ENCODE data around the gene COG5.

DNA sequence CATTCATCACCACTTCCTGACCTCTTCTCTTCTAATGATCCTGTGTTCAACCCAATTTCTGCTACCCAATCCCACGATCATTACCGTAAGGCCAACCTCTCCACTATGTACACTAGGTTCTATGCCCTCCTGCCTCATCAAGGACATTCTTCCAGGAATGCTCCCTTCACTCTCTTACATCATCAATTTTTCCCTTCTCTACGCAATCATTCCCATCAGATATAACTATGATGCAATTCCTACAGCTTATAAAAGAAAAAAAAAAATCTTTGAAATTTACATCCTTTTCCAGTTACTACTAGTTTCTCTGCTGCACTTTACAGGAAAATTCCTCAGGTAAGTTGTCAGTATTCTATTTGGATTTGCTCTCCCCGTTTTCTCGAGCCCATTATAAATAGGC, 124.7 kb downstream of the COG5 start:
- TF ChIP-seq CTCF (IDR thresholded peaks at IDR 0.05) (no peak), POLR2A (IDR thresholded peaks at IDR 0.05) (no peak)

All from adrenal gland (tissue), 5 donors.